SKM-1 (cell line): ENCODE measurements around the gene CAPN7.

ENCODE experiments used
- DNase-seq: peaks from one replicate; lab custom pipeline; 2025; ENCODE audit not compliant: unreplicated experiment; lab: John Stamatoyannopoulos, UW

The CAPN7 gene

GRCh38 chr3:15294929-15295328 lies 88.9 kb downstream of the CAPN7 start:
- DNase-seq = peak; percentile 19

GRCh38 chr3:15295506-15295905 lies 89.5 kb downstream of the CAPN7 start:
- peak; percentile 79 for DNase-seq

DNA sequence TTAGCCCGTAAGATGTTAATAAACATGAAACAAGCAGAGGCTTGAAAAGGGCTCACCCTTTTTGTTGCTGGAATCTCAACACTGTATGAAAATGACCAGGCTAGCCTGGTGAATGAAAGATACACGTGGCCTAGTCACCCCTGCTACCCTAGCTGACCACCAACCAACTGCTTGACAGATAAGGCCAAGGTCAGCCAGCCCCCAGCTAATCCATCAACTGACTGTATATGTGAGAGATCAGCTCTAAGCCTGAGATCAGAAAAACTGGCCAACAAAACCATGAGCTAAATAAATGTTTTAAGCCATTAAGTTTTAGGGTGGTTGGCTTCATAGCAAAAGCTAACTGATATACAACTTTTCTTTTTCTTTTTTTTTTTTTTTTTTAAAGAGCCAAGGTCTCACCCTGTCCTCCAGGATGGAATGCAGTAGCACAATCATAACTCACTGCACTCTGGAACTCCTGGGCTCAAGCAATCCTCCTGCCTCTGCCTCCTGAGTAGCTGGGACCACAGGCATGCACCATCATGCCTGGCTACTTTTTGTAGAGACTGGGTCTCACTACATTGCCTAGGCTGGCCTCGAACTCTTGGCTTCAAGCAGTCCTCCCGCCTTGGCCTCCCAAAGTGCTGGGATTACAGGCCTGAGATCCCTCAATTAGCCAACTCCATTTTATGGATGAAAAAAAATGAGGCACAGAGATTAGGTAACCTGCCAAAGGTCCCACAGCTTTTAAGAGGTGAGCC lies 91.7 kb downstream of the CAPN7 start:
- DNase-seq = no peak

GRCh38 chr3:15298504-15298903 lies 92.5 kb downstream of the CAPN7 start:
- DNase-seq = no peak

DNA sequence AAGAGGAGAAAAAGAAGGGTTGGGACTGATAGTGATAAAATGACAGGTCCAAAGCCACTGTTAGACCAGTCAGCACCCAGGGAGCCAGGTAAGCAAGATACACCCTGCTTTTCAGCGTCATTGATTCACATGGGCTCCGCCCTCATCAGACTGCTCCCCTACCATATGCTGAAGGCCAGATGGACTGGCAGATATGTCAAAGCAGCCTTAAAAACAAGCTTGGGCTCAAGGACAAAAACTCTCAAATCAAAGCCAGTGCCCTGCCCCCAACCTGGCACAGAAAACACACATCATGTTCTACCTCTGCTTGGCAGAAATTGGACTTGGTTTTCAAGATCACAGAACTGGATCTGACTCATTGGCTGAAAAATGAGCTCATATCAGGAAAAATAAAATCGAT lies 93.0 kb downstream of the CAPN7 start:
- no peak for DNase-seq

DNA sequence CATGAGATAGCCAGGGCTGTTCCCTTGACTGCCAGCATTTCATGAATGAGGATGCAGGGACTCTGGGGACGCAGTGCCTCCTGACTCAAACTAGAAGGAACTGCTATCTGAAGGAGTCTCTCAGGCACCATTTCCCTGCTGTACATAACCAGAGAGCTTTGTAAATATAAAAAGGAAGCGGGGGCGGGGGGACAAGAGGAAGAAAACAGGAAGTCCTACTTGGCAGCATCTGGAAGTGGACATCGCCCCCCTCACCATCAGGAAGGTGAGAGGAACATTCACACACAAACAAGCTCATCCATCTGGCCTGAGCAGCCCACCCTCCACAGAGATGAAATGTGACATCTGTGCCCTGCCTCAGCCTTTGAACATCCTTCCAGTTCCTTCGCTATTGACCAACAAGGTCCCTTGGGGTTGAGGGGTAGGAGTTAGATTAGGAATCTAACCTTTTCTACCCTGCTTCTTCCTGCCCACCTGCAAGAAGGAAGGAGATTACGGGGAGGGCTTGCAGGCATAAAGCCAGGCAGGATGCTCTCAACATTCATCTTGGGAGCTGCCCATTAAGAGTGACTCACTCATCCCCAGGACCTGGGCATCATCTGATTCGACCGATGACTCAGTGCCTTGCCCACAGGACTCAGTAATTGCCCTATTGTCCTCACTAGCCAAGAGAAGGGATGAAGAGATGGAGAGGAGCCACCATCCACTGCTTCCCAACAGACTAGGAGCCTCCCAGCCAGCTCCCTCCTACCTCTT lies 94.5 kb downstream of the CAPN7 start:
- no peak for DNase-seq

DNA sequence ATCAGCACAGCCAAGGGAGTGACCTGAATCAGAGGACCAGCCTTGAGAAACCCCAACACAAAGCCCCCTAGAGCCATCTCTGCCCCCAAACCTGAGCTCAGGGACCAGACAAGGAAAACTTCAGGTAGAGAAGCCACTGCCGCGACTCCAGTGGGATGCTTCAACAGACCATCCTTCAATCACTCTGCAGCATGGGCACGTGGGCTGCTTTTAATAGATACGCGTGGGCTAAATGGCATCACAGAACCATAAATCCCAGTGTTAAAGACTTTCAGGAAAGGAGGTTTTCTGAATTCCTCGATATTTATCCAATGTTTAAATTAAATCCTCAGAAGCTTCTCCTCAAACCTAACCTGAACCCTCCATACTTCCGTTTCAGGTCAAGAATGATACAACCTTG lies 95.7 kb downstream of the CAPN7 start:
- no peak for DNase-seq
